Mucosa of rectum (tissue), 2 donors: Measurements from ENCODE around the gene SPATA20.

ENCODE experiments used
- H3K27ac ChIP-seq, 2 donors: one replicate each; pipeline ENCODE4 v1.7.0; 2013; ENCODE audit warnings: inconsistent platforms in 2 of 2, low read depth in 2 of 2, low read length in 2 of 2
- H3K27me3 ChIP-seq, 2 donors: one replicate each; pipeline ENCODE4 v1.7.0; 2013; ENCODE audit warnings: low read length in 2 of 2; ENCODE audit not compliant: control insufficient read depth in 2 of 2, insufficient read depth in 2 of 2
- H3K36me3 ChIP-seq, 2 donors: one replicate each; pipeline ENCODE4 v1.7.0; 2013; ENCODE audit warnings: low read length in 2 of 2; ENCODE audit not compliant: control insufficient read depth in 2 of 2, insufficient read depth in 2 of 2
- H3K4me1 ChIP-seq, 2 donors: one replicate each; pipeline ENCODE4 v1.7.0; 2013; ENCODE audit warnings: low read length in 2 of 2, mild to moderate bottlenecking in 1 of 2; ENCODE audit not compliant: control insufficient read depth in 2 of 2, insufficient read depth in 2 of 2
- H3K4me3 ChIP-seq, 2 donors: one replicate each; pipeline ENCODE4 v1.7.0; 2013; ENCODE audit warnings: low read length in 2 of 2
- H3K9ac ChIP-seq, 2 donors: one replicate each; pipeline ENCODE4 v1.7.0; 2013; ENCODE audit warnings: low read length in 2 of 2, low read depth in 1 of 2, mild to moderate bottlenecking in 1 of 2
- H3K9me3 ChIP-seq, 2 donors: one replicate each; pipeline ENCODE4 v1.7.0; 2013; ENCODE audit warnings: low read length in 2 of 2; ENCODE audit not compliant: control insufficient read depth in 2 of 2
- donor health status: healthy.
- donor health status: Normal muscosa, but diverticular disease.

The SPATA20 gene

GRCh38 chr17:50576864-50577263, 29.9 kb downstream of the SPATA20 start:
- Histone ChIP-seq H3K4me1 (no peaks in the 10 kb centered on the region), H3K9ac (no peak overlapping the region), H3K9me3 (no peaks in the 10 kb centered on the region), H3K27me3 (peaks cover 0 to 2% of the 10 kb centered on the region in 2 donors), H3K27ac (no peak overlapping the region), H3K36me3 (no peaks in the 10 kb centered on the region), H3K4me3 (no peak overlapping the region)

GRCh38 chr17:50577451-50577954, 30.5 kb downstream of the SPATA20 start:
- H3K4me1 ChIP-seq = no peaks in the 10 kb centered on the region
- no peaks in the 10 kb centered on the region for H3K36me3 ChIP-seq
- H3K9me3 ChIP-seq = no peaks in the 10 kb centered on the region
- no peak overlapping the region for H3K9ac ChIP-seq
- H3K27ac ChIP-seq = no peak overlapping the region
- H3K27me3 ChIP-seq = peaks cover 0 to 2% of the 10 kb centered on the region in 2 donors
- H3K4me3 ChIP-seq = no peak overlapping the region

- no peak overlapping the region for H3K27ac ChIP-seq
- H3K27me3 ChIP-seq = peaks cover 0 to 2% of the 10 kb centered on the region in 2 donors
- no peak overlapping the region for H3K9ac ChIP-seq
- no peaks in the 10 kb centered on the region for H3K9me3 ChIP-seq
- H3K4me3 ChIP-seq = no peak overlapping the region
- H3K36me3 ChIP-seq = no peaks in the 10 kb centered on the region
- no peaks in the 10 kb centered on the region for H3K4me1 ChIP-seq
Observed at GRCh38 chr17:50578173-50578572, 31.2 kb downstream of the SPATA20 start.

- Histone ChIP-seq H3K4me1 (no peaks in the 10 kb centered on the region), H3K9ac (no peak overlapping the region), H3K4me3 (no peak overlapping the region), H3K9me3 (no peaks in the 10 kb centered on the region), H3K36me3 (no peaks in the 10 kb centered on the region), H3K27ac (no peak overlapping the region), H3K27me3 (peaks cover 0 to 2% of the 10 kb centered on the region in 2 donors)
Observed at GRCh38 chr17:50579399-50579798, 32.4 kb downstream of the SPATA20 start.

- H3K36me3 ChIP-seq = no peaks in the 10 kb centered on the region
- H3K27me3 ChIP-seq = peaks cover 0 to 2% of the 10 kb centered on the region in 2 donors
- no peaks in the 10 kb centered on the region for H3K9me3 ChIP-seq
- no peak overlapping the region for H3K27ac ChIP-seq
- H3K9ac ChIP-seq = no peak overlapping the region
- H3K4me1 ChIP-seq = no peaks in the 10 kb centered on the region
- H3K4me3 ChIP-seq = no peak overlapping the region
Observed at GRCh38 chr17:50580646-50581045, 33.7 kb downstream of the SPATA20 start.

GRCh38 chr17:50581316-50581715, 34.3 kb downstream of the SPATA20 start:
- Histone ChIP-seq H3K27ac (no peak overlapping the region), H3K9ac (no peak overlapping the region), H3K27me3 (peaks cover 0 to 2% of the 10 kb centered on the region in 2 donors), H3K4me3 (no peak overlapping the region), H3K9me3 (no peaks in the 10 kb centered on the region), H3K4me1 (no peaks in the 10 kb centered on the region), H3K36me3 (no peaks in the 10 kb centered on the region)

GRCh38 chr17:50582741-50583140, 35.8 kb downstream of the SPATA20 start:
- Histone ChIP-seq H3K27ac (no peak overlapping the region), H3K9ac (no peak overlapping the region), H3K36me3 (no peaks in the 10 kb centered on the region), H3K9me3 (no peaks in the 10 kb centered on the region), H3K4me1 (no peaks in the 10 kb centered on the region), H3K27me3 (peaks cover 0 to 2% of the 10 kb centered on the region in 2 donors), H3K4me3 (no peak overlapping the region)

GRCh38 chr17:50583641-50584040, 36.7 kb downstream of the SPATA20 start:
- no peaks in the 10 kb centered on the region for H3K36me3 ChIP-seq
- no peaks in the 10 kb centered on the region for H3K9me3 ChIP-seq
- H3K27ac ChIP-seq = no peak overlapping the region
- H3K4me3 ChIP-seq = no peak overlapping the region
- no peaks in the 10 kb centered on the region for H3K4me1 ChIP-seq
- peaks cover 0 to 2% of the 10 kb centered on the region in 2 donors for H3K27me3 ChIP-seq
- no peak overlapping the region for H3K9ac ChIP-seq

GRCh38 chr17:50584116-50584515, 37.1 kb downstream of the SPATA20 start:
- Histone ChIP-seq H3K27ac (no peak overlapping the region), H3K4me1 (no peaks in the 10 kb centered on the region)

GRCh38 chr17:50584749-50585148, 37.8 kb downstream of the SPATA20 start:
- Histone ChIP-seq H3K4me3 (no peak overlapping the region), H3K36me3 (no peaks in the 10 kb centered on the region), H3K27ac (no peak overlapping the region), H3K27me3 (peaks cover 0 to 2% of the 10 kb centered on the region in 2 donors), H3K9me3 (no peaks in the 10 kb centered on the region), H3K9ac (no peak overlapping the region), H3K4me1 (no peaks in the 10 kb centered on the region)

More at GRCh38 chr17:50584116-50584515, 37.1 kb downstream of the SPATA20 start:
- Histone ChIP-seq H3K4me3 (no peak overlapping the region), H3K36me3 (no peaks in the 10 kb centered on the region), H3K9me3 (no peaks in the 10 kb centered on the region), H3K27me3 (peaks cover 0 to 2% of the 10 kb centered on the region in 2 donors), H3K9ac (no peak overlapping the region)

- H3K9me3 ChIP-seq = no peaks in the 10 kb centered on the region
- no peaks in the 10 kb centered on the region for H3K4me1 ChIP-seq
- H3K4me3 ChIP-seq = no peak overlapping the region
- H3K9ac ChIP-seq = no peak overlapping the region
- no peak overlapping the region for H3K27ac ChIP-seq
- H3K36me3 ChIP-seq = no peaks in the 10 kb centered on the region
- H3K27me3 ChIP-seq = no peaks in the 10 kb centered on the region
Observed at GRCh38 chr17:50585346-50585745, 38.4 kb downstream of the SPATA20 start.
